H1 (cell line): ENCODE data around the gene SLIT3. TPM values are rescaled to one million over a fixed set of nuclear protein-coding genes. Genes with fewer than 3 reads are reported as not detected.
A peak's percentile ranks its signal among the peaks of the same experiment; 100 is the strongest.

Experiments
- CTCF ChIA-PET: fragments of 300-600 bp; sonication (Branson Sonifier 250); formaldehyde crosslinking; loops from one replicate; lab custom pipeline; 2021; ENCODE audit not compliant: partially characterized antibody; lab: Charles Lee
- POLR2A ChIA-PET: fragments of 300-600 bp; sonication (Branson Sonifier 250); formaldehyde crosslinking; loops from one replicate; lab custom pipeline; 2021; ENCODE audit warnings: inconsistent platforms; ENCODE audit not compliant: partially characterized antibody; lab: Charles Lee
- DNase-seq, 2 experiments: peaks; one replicate each; pipeline versions ENCODE4 v3.0.0 to v3.0.0-alpha.2; 2010 to 2022; ENCODE audit warnings: low spot score in 2 of 2, low read depth in 1 of 2, mixed read lengths in 1 of 2
- FAIRE-seq: peaks from 2 replicates; lab custom pipeline; 2011; peaks lifted over from hg19 to GRCh38; lab: Jason Lieb, UNC
- H2AFZ ChIP-seq: 2 replicates; pipeline ENCODE4 v1.8.1; 2012; ENCODE audit warnings: low read length, inconsistent platforms
- H2AK5ac ChIP-seq: 2 replicates; pipeline ENCODE4 v1.6.1; 2013; ENCODE audit warnings: low read depth, low read length
- H2BK120ac ChIP-seq: replicated peaks from 2 replicates; pipeline ENCODE3; 2013; ENCODE audit warnings: low read depth, low read length, inconsistent platforms
- H2BK12ac ChIP-seq: 2 replicates; pipeline ENCODE4 v1.6.1; 2013; ENCODE audit warnings: low read depth, low read length
- H2BK15ac ChIP-seq: 2 replicates; pipeline ENCODE4 v1.6.1; 2013; ENCODE audit warnings: low read length
- H2BK20ac ChIP-seq: 2 replicates; pipeline ENCODE4 v1.6.1; 2013; ENCODE audit warnings: low read length
- H2BK5ac ChIP-seq: 2 replicates; pipeline ENCODE4 v1.6.1; 2013; ENCODE audit warnings: low read depth, low read length
- H3K14ac ChIP-seq: 2 replicates; pipeline ENCODE4 v1.6.1; 2013; ENCODE audit warnings: inconsistent platforms; ENCODE audit not compliant: insufficient read length
- H3K18ac ChIP-seq: 2 replicates; pipeline ENCODE4 v1.6.1; 2013; ENCODE audit warnings: low read length; ENCODE audit errors: extremely low read depth
- H3K23ac ChIP-seq: 2 replicates; pipeline ENCODE4 v1.6.1; 2013; ENCODE audit warnings: inconsistent platforms; ENCODE audit not compliant: insufficient read length
- H3K23me2 ChIP-seq: 2 replicates; pipeline ENCODE4 v1.6.1; 2013; ENCODE audit warnings: low read depth, low read length
- H3K27ac ChIP-seq: 2 replicates; pipeline ENCODE4 v1.6.1; 2011; ENCODE audit warnings: low read depth, low read length, inconsistent platforms
- H3K27me3 ChIP-seq, 4 experiments: replicated peaks in 1 of 4; 1 replicate in 1 of 4; 2 replicates in 3 of 4; pipeline versions ENCODE4 v1.6.1 to v1.8.1; 2011 to 2013; ENCODE audit warnings: low read length in 3 of 4, mild to moderate bottlenecking in 3 of 4, inconsistent platforms in 2 of 4, mixed read lengths in 2 of 4, moderate library complexity in 1 of 4; ENCODE audit not compliant: control insufficient read depth in 3 of 4, insufficient read depth in 3 of 4; ENCODE audit errors: extremely low read depth in 1 of 4
- H3K36me3 ChIP-seq, 4 experiments: 2 replicates each; pipeline versions ENCODE4 v1.6.1 to v1.8.1; 2011 to 2013; ENCODE audit warnings: mild to moderate bottlenecking in 4 of 4, low read length in 3 of 4, moderate library complexity in 2 of 4, control low read depth in 1 of 4, inconsistent platforms in 1 of 4; ENCODE audit not compliant: insufficient read depth in 4 of 4, control insufficient read depth in 2 of 4
- H3K4ac ChIP-seq: replicated peaks from 2 replicates; pipeline ENCODE3; 2013; ENCODE audit warnings: low read length, low read depth, mixed read lengths, inconsistent platforms; ENCODE audit not compliant: insufficient read length
- H3K4me1 ChIP-seq, 4 experiments: replicated peaks in 1 of 4; 1 replicate in 1 of 4; 2 replicates in 3 of 4; pipeline versions ENCODE4 v1.6.1 to v1.8.1; 2011 to 2013; ENCODE audit warnings: low read length in 3 of 4, inconsistent platforms in 2 of 4, mixed read lengths in 1 of 4; ENCODE audit not compliant: insufficient read depth in 4 of 4, control insufficient read depth in 3 of 4
- H3K4me2 ChIP-seq, 2 experiments: 2 replicates each; pipeline versions ENCODE4 v1.6.1 to v1.8.1; 2011 to 2013; ENCODE audit warnings: low read depth in 2 of 2, low read length in 2 of 2, control low read depth in 1 of 2, inconsistent platforms in 1 of 2, mild to moderate bottlenecking in 1 of 2; ENCODE audit not compliant: insufficient read depth in 1 of 2
- H3K4me3 ChIP-seq, 4 experiments: fragments of 200-600, 300-600 bp in 1 of 4; sonication (generic), shearing (Covaris generic), sonication (Bioruptor Twin) in 1 of 4; 2 replicates each; pipeline versions ENCODE4 v1.5.1 to v1.8.1; 2011 to 2016; ENCODE audit warnings: low read length in 4 of 4, low read depth in 3 of 4, control low read depth in 2 of 4, inconsistent platforms in 2 of 4, mild to moderate bottlenecking in 2 of 4, mixed read lengths in 1 of 4, moderate library complexity in 1 of 4; ENCODE audit not compliant: insufficient read depth in 2 of 4; ENCODE audit errors: extremely low read depth in 1 of 4
- H3K56ac ChIP-seq: replicated peaks from 2 replicates; pipeline ENCODE3; 2013; ENCODE audit warnings: low read depth, mild to moderate bottlenecking, mixed read lengths, low read length, inconsistent platforms; ENCODE audit not compliant: insufficient read length
- H3K79me1 ChIP-seq: 2 replicates; pipeline ENCODE4 v1.6.1; 2013; ENCODE audit warnings: low read depth, low read length, control low read depth
- H3K79me2 ChIP-seq, 2 experiments: 2 replicates each; pipeline versions ENCODE4 v1.6.1 to v1.8.1; 2012 to 2013; ENCODE audit warnings: low read length in 2 of 2, mild to moderate bottlenecking in 2 of 2, inconsistent platforms in 1 of 2; ENCODE audit not compliant: insufficient read depth in 2 of 2, control insufficient read depth in 1 of 2
- H3K9ac ChIP-seq, 4 experiments: replicated peaks in 1 of 4; 1 replicate in 1 of 4; 2 replicates in 3 of 4; pipeline versions ENCODE4 v1.6.1 to v1.8.1; 2011 to 2013; ENCODE audit warnings: low read depth in 3 of 4, low read length in 3 of 4, control low read depth in 2 of 4, mild to moderate bottlenecking in 2 of 4, moderate library complexity in 2 of 4, inconsistent platforms in 1 of 4; ENCODE audit errors: extremely low read depth in 1 of 4
- H3K9me3 ChIP-seq, 2 experiments: 2 replicates each; pipeline versions ENCODE4 v1.6.1 to v1.8.1; 2012 to 2013; ENCODE audit warnings: mild to moderate bottlenecking in 2 of 2, moderate library complexity in 2 of 2, control low read depth in 1 of 2, inconsistent platforms in 1 of 2, low read depth in 1 of 2, low read length in 1 of 2, mixed read lengths in 1 of 2; ENCODE audit not compliant: insufficient read depth in 2 of 2
- H4K20me1 ChIP-seq, 2 experiments: replicated peaks in 1 of 2; 2 replicates each; pipeline versions ENCODE3 to v1.8.1; 2011 to 2013; ENCODE audit warnings: inconsistent platforms in 2 of 2, low read length in 2 of 2, mild to moderate bottlenecking in 1 of 2; ENCODE audit not compliant: insufficient read depth in 2 of 2, control insufficient read depth in 1 of 2
- H4K5ac ChIP-seq: 2 replicates; pipeline ENCODE4 v1.6.1; 2013; ENCODE audit warnings: low read length, low read depth, mixed read lengths, inconsistent platforms; ENCODE audit not compliant: insufficient read length
- H4K8ac ChIP-seq: 2 replicates; pipeline ENCODE4 v1.8.0; 2013; ENCODE audit warnings: mild to moderate bottlenecking, moderate library complexity, low read length, inconsistent platforms; ENCODE audit not compliant: insufficient read depth; ENCODE audit errors: extremely low read depth
- H4K91ac ChIP-seq: replicated peaks from 2 replicates; pipeline ENCODE3; 2013; ENCODE audit warnings: low read length, mixed read lengths, inconsistent platforms; ENCODE audit not compliant: insufficient read length
- CEBPB ChIP-seq: IDR thresholded peaks from 2 replicates; pipeline ENCODE4 v1.6.1; 2012; ENCODE audit warnings: low read depth, low read length
- WGBS, 2 experiments: shearing (Covaris generic) in 1 of 2; methylation state at CpG; one replicate each; pipeline versions ENCODE4 v1.1.6 to v1.1.7; 2013 to 2015; ENCODE audit warnings: low lambda C conversion rate in 2 of 2, mixed read lengths in 2 of 2, inconsistent platforms in 1 of 2, low coverage in 1 of 2, missing lambda C conversion rate in 1 of 2; ENCODE audit not compliant: insufficient replicate concordance in 2 of 2, insufficient coverage in 1 of 2, insufficient read length in 1 of 2; ENCODE audit errors: extremely low coverage in 1 of 2, missing lambda C conversion rate in 1 of 2; 5-methylcytosine and 5-hydroxymethylcytosine counted together
- polyA plus RNA-seq, 7 experiments: library from polyadenylated mRNA; depleted of rRNA in 3 of 7; stranded (reverse) in 5 of 7; unstranded in 2 of 7; fragments of >200 nt in 5 of 7; fragments of 200-250 nt in 2 of 7; gene quantifications; 1 replicate in 5 of 7; 2 replicates in 1 of 7; 4 replicates in 1 of 7; pipeline versions ENCODE4 v1.2.1 to v1.2.3, GENCODE V29; 2011 to 2013; ENCODE audit warnings: missing spikeins in 2 of 7, mixed read lengths in 2 of 7
- total RNA-seq: library from RNA; stranded (reverse); fragmentation: NEBNext Ultra II Directional; extraction: Animal tissue kit (Norgen Biotek cat#: 25700); gene quantifications from 2 replicates; pipeline ENCODE4 v1.2.1, GENCODE V29; 2021

SLIT3 gene
- total and polyA plus RNA-seq, 2 of the 8 experiments (the other 6 are each of a cell fraction or from before 2014, with no cell fraction given) = 1.1 to 1.2 TPM

GRCh38 chr5:168988699-168989098 lies 312.2 kb downstream of the SLIT3 start:
- H3K79me2 ChIP-seq = no peaks in the 10 kb centered on the region
- TF ChIP-seq CEBPB = no peak

More at GRCh38 chr5:168988699-168989098, 312.2 kb downstream of the SLIT3 start:
- H3K14ac ChIP-seq = no peak overlapping the region
- no peak overlapping the region for H4K8ac ChIP-seq
- no peaks in the 10 kb centered on the region for H3K79me1 ChIP-seq
- no peak overlapping the region for H4K5ac ChIP-seq
- ChIA-PET POLR2A (no interaction called here), CTCF (interaction anchor here (0.7 to 8.1 kb wide), 17 partner anchors 12 to 581 kb away, joined by 3 to 69 read pairs (median 7); partner anchors contain the start of gene SLIT3)
- H3K9ac ChIP-seq = no peak overlapping the region
- H3K4ac ChIP-seq = no peak overlapping the region
- no peak overlapping the region for H2BK12ac ChIP-seq
- H3K56ac ChIP-seq = no peak overlapping the region
- H3K4me3 ChIP-seq = no peak overlapping the region
- no peaks in the 10 kb centered on the region for H3K9me3 ChIP-seq
- H3K23ac ChIP-seq = no peak overlapping the region
- no peaks in the 10 kb centered on the region for H3K27me3 ChIP-seq
- no peak for DNase-seq
- H3K4me2 ChIP-seq = no peak overlapping the region
- 92% methylated on average over 2 of the region's 2 CpGs; no CpG with 5 or more reads in 1 of the 2 experiments for WGBS, 2 experiments
- FAIRE-seq = no peak
- no peak overlapping the region for H2BK5ac ChIP-seq
- H2AFZ ChIP-seq = no peak overlapping the region
- H3K27ac ChIP-seq = no peak overlapping the region
- peaks cover 3 to 24% (median 14%) of the 10 kb centered on the region in 4 experiments; a peak in 6 of 7 replicates for H3K4me1 ChIP-seq
- 0 out of 2 replicates have a peak overlapping the region, but pooled peaks have one; percentile 35 for H2BK15ac ChIP-seq
- no peak overlapping the region for H2BK120ac ChIP-seq
- H4K91ac ChIP-seq = no peak overlapping the region
- H4K20me1 ChIP-seq = no peaks in the 10 kb centered on the region
- H3K18ac ChIP-seq = no peak overlapping the region
- no peaks in the 10 kb centered on the region for H3K36me3 ChIP-seq
- no peak overlapping the region for H2BK20ac ChIP-seq
- H3K23me2 ChIP-seq = no peaks in the 10 kb centered on the region
- no peak overlapping the region for H2AK5ac ChIP-seq
